ENCODE results near the gene GIMD1.

GIMD1 gene

DNA sequence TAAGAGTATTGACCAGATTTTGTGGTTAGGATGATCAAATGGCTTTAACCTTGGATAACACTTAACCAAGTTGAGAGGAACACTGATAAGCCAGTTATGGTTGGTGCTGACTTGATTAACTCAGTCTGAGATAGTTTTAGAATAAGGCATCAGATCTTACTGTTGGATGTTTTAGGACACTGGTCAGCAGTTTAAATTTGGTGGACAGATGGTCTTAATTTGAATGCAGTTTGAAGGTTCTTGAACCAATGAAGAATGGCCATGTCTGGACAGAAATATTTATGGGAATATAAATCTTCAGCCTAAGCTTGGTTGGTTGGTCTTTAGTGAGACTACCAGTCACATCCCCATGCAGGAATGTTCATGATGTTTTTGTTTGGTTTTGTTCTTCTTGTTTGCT lies 2.6 kb upstream of the GIMD1 start:
- Histone ChIP-seq H3K4me3 (ENCODE audit: low read length in 2 of 2) (no peak overlapping the region), H3K9ac (ENCODE audit: low read length in 2 of 2) (no peak overlapping the region), H3K27ac (ENCODE audit: low read length) (no peak overlapping the region), H3K9me3 (ENCODE audit: control insufficient read depth in 2 of 2, low read length in 2 of 2) (no peaks in the 10 kb centered on the region), H3K4me1 (ENCODE audit: control insufficient read depth, insufficient read depth, low read length) (no peaks in the 10 kb centered on the region), H3K27me3 (ENCODE audit: control insufficient read depth in 1 of 2, insufficient read depth in 2 of 2, low read length in 2 of 2) (peaks cover 0 to 2% of the 10 kb centered on the region in 2 donors), H3K36me3 (ENCODE audit: control insufficient read depth in 2 of 2, insufficient read depth in 2 of 2, low read length in 2 of 2) (no peaks in the 10 kb centered on the region)

DNA sequence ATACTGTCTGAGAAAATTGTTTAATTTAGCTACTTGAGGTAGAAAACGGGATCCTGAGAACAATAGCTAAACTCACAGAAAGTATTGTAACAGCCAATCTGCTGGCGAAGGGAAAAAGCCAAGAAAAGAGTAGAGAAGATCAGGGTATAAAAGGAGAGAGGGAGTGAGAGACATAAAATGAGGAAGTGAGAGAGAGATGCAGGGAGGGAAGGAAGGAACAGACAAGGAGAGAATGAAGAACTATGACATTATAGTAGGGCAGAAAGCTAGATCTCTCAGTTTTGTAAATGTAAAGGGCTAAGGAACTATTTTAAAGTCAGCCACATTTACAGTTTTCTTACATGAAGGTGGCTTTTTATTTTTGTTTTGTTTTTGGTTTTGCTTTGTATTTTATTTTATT lies 1.6 kb upstream of the GIMD1 start:
- H3K27ac ChIP-seq (ENCODE audit: low read length), result no peak overlapping the region
- no peaks in the 10 kb centered on the region for H3K36me3 ChIP-seq (ENCODE audit: control insufficient read depth in 2 of 2, insufficient read depth in 2 of 2, low read length in 2 of 2)
- H3K27me3 ChIP-seq (ENCODE audit: control insufficient read depth in 1 of 2, insufficient read depth in 2 of 2, low read length in 2 of 2), result peaks cover 0 to 2% of the 10 kb centered on the region in 2 donors
- no peak overlapping the region for H3K9ac ChIP-seq (ENCODE audit: low read length in 2 of 2)
- H3K9me3 ChIP-seq (ENCODE audit: control insufficient read depth in 2 of 2, low read length in 2 of 2), result no peaks in the 10 kb centered on the region
- H3K4me3 ChIP-seq (ENCODE audit: low read length in 2 of 2), result no peak overlapping the region
- no peaks in the 10 kb centered on the region for H3K4me1 ChIP-seq (ENCODE audit: control insufficient read depth, insufficient read depth, low read length)

DNA sequence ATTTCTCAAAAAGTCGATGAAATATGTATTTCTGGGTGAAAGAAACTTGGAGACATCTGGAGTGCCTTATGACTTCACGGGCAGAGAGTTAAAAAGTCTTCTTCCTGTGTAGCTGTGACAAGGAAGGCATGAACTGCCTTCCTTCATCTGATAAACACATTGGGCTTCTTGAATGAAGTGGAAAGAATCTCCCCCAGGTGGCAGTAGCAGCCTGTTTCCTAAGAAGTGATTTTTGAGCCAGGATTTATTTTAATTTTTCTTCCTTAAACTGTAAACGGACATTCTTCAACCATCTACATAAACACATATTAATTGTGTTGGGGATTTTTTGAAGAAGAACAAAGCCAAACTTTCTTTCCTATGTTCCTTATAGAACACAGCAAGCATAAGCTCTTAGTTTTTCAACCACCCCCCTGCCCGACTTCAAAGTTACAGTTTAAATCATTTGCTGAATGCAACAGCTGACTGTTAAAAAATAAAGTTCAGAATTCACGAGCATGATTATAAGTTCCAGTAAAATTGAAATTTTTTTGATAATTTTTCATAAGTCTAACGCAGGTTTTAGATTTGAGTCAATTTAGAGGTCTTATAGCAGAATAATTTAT lies 980 bp upstream of the GIMD1 start:
- Histone ChIP-seq H3K36me3 (ENCODE audit: control insufficient read depth in 2 of 2, insufficient read depth in 2 of 2, low read length in 2 of 2) (no peaks in the 10 kb centered on the region), H3K4me3 (ENCODE audit: low read length in 2 of 2) (no peak overlapping the region), H3K9me3 (ENCODE audit: control insufficient read depth in 2 of 2, low read length in 2 of 2) (no peaks in the 10 kb centered on the region), H3K27me3 (ENCODE audit: control insufficient read depth in 1 of 2, insufficient read depth in 2 of 2, low read length in 2 of 2) (peaks cover 0 to 2% of the 10 kb centered on the region in 2 donors), H3K9ac (ENCODE audit: low read length in 2 of 2) (no peak overlapping the region), H3K27ac (ENCODE audit: low read length) (no peak overlapping the region), H3K4me1 (ENCODE audit: control insufficient read depth, insufficient read depth, low read length) (no peaks in the 10 kb centered on the region)

DNA sequence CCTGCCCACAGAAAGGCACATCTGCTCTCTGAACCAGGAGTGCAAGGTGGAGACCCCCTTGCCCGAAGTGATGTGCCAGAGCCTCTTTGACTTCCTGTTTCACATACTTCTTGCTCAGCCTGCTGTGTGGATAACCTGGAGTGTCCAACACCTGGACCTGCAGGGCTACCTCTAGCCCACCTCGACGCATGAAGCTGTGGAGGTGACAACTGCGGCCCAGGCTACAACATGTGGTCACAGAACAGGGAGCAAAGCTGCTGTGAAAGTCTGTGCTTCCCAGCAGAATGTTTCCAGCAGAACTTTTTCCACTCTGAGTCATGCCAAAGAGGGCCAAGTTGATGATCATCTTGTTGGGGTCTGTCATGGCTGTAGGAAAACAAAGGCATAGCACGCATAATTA lies 1.5 kb downstream of the GIMD1 start:
- Histone ChIP-seq H3K27ac (ENCODE audit: low read length) (no peak overlapping the region), H3K9ac (ENCODE audit: low read length in 2 of 2) (no peak overlapping the region), H3K36me3 (ENCODE audit: control insufficient read depth in 2 of 2, insufficient read depth in 2 of 2, low read length in 2 of 2) (no peaks in the 10 kb centered on the region), H3K9me3 (ENCODE audit: control insufficient read depth in 2 of 2, low read length in 2 of 2) (no peaks in the 10 kb centered on the region), H3K4me1 (ENCODE audit: control insufficient read depth, insufficient read depth, low read length) (no peaks in the 10 kb centered on the region), H3K4me3 (ENCODE audit: low read length in 2 of 2) (no peak overlapping the region), H3K27me3 (ENCODE audit: control insufficient read depth in 1 of 2, insufficient read depth in 2 of 2, low read length in 2 of 2) (no peaks in the 10 kb centered on the region)

DNA sequence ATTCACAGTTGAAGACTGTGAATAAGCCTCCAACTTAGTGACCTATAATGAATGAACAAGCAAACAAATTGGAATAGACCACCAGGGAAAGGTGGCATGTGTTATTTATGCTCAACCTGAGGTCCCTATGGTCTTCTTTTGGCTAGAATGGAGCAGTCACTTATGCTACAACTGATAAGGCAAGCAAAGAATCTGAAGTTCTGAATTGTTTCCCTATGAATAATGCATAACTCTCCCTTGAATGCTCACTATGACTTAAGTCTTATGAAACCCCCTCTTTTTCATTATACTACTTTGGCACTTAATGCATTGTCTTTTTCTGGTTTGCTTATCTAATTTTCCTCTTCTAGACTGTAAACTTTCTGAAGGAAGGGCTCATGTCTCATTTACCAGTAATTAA lies 2.6 kb downstream of the GIMD1 start:
- Histone ChIP-seq H3K27ac (ENCODE audit: low read length) (no peak overlapping the region), H3K9ac (ENCODE audit: low read length in 2 of 2) (no peak overlapping the region)

DNA sequence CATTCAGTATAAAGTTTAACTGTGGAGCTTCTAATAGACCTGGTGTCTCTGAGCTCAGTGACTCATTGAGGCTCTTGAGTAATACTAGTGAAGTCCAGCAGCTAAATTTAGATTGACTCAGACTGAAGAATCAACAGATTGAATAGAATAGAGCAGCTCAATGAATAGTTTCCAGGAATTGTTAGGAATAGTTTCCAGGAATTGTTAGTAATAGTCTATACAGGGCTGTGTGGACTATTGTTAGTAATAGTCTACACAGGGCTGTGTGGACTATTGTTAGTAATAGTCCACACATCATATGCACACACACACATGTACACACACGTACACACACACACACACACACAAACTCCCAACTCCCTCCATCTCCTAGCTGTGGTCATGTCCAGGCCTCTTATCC lies 3.0 kb downstream of the GIMD1 start:
- Histone ChIP-seq H3K9me3 (ENCODE audit: control insufficient read depth in 2 of 2, low read length in 2 of 2) (no peaks in the 10 kb centered on the region), H3K27me3 (ENCODE audit: control insufficient read depth in 1 of 2, insufficient read depth in 2 of 2, low read length in 2 of 2) (no peaks in the 10 kb centered on the region), H3K4me1 (ENCODE audit: control insufficient read depth, insufficient read depth, low read length) (no peaks in the 10 kb centered on the region), H3K9ac (ENCODE audit: low read length in 2 of 2) (no peak overlapping the region), H3K27ac (ENCODE audit: low read length) (no peak overlapping the region), H3K4me3 (ENCODE audit: low read length in 2 of 2) (no peak overlapping the region), H3K36me3 (ENCODE audit: control insufficient read depth in 2 of 2, insufficient read depth in 2 of 2, low read length in 2 of 2) (no peaks in the 10 kb centered on the region)

More for the DNA sequence above, 2.6 kb downstream of the GIMD1 start:
- Histone ChIP-seq H3K27me3 (ENCODE audit: control insufficient read depth in 1 of 2, insufficient read depth in 2 of 2, low read length in 2 of 2) (no peaks in the 10 kb centered on the region), H3K4me1 (ENCODE audit: control insufficient read depth, insufficient read depth, low read length) (no peaks in the 10 kb centered on the region), H3K4me3 (ENCODE audit: low read length in 2 of 2) (no peak overlapping the region), H3K9me3 (ENCODE audit: control insufficient read depth in 2 of 2, low read length in 2 of 2) (no peaks in the 10 kb centered on the region), H3K36me3 (ENCODE audit: control insufficient read depth in 2 of 2, insufficient read depth in 2 of 2, low read length in 2 of 2) (no peaks in the 10 kb centered on the region)

DNA sequence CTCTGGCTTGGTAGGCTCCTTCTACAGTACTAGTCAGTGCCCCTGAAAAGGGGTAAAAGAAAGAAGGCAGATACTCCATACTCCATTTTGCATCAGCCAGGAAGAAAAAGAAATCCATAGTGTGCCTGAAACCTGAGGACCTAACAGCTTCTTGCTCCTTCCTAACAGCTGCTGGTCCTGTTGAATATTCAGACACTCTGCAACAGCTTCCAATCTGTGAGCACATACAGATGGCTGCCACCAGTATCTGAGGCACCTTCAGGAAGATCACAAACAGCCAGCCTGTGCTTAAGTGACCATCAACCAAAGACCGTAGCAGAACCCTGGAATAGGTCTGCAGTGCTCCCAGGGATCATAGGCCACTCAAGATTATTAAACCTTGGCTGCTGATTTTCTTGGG lies 4.3 kb downstream of the GIMD1 start:
- no peak overlapping the region for H3K9ac ChIP-seq (ENCODE audit: low read length in 2 of 2)
- H3K27ac ChIP-seq (ENCODE audit: low read length), result no peak overlapping the region
- H3K9me3 ChIP-seq (ENCODE audit: control insufficient read depth in 2 of 2, low read length in 2 of 2), result no peaks in the 10 kb centered on the region
- no peaks in the 10 kb centered on the region for H3K4me1 ChIP-seq (ENCODE audit: control insufficient read depth, insufficient read depth, low read length)
- no peaks in the 10 kb centered on the region for H3K36me3 ChIP-seq (ENCODE audit: control insufficient read depth in 2 of 2, insufficient read depth in 2 of 2, low read length in 2 of 2)
- no peak overlapping the region for H3K4me3 ChIP-seq (ENCODE audit: low read length in 2 of 2)
- H3K27me3 ChIP-seq (ENCODE audit: control insufficient read depth in 1 of 2, insufficient read depth in 2 of 2, low read length in 2 of 2), result no peaks in the 10 kb centered on the region

DNA sequence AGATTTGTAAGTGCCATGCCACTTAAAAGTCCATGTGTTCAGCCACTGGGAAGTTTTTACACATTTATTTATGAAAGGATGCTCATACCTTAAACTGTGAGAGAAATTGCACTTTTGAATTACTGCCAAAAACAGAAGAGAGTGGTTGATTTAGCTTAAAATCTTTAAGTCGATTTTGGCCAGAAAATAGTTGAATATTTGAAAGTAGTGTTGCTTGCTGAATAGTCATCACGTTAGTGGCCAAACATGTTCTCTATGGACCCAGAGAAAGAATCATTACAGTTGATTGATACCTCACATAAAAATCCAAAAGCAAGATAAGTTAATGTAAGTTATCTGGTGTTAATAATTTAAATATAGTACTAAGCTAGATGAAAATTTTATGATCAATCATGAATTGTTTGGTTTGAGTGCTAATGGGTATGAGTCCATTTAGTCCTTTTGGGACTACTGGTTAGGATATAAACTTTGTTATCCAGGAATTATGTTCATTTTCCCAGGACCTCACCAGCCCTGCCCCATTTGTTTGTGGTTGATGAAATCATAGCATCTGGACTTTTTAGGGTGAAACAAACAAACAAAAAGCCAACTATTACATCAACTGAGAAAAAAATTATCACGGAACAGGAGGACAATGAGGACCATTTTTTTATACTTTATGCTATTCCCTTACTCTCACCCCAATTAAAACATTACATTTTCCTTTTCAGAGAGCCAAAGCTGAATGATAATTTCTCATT lies 6.3 kb downstream of the GIMD1 start:
- no peak overlapping the region for H3K9ac ChIP-seq (ENCODE audit: low read length in 2 of 2)
- no peak overlapping the region for H3K27ac ChIP-seq (ENCODE audit: low read length)
- H3K9me3 ChIP-seq (ENCODE audit: control insufficient read depth in 2 of 2, low read length in 2 of 2), result no peaks in the 10 kb centered on the region
- no peaks in the 10 kb centered on the region for H3K4me1 ChIP-seq (ENCODE audit: control insufficient read depth, insufficient read depth, low read length)
- H3K36me3 ChIP-seq (ENCODE audit: control insufficient read depth in 2 of 2, insufficient read depth in 2 of 2, low read length in 2 of 2), result no peaks in the 10 kb centered on the region
- H3K4me3 ChIP-seq (ENCODE audit: low read length in 2 of 2), result no peak overlapping the region
- H3K27me3 ChIP-seq (ENCODE audit: control insufficient read depth in 1 of 2, insufficient read depth in 2 of 2, low read length in 2 of 2), result no peaks in the 10 kb centered on the region

DNA sequence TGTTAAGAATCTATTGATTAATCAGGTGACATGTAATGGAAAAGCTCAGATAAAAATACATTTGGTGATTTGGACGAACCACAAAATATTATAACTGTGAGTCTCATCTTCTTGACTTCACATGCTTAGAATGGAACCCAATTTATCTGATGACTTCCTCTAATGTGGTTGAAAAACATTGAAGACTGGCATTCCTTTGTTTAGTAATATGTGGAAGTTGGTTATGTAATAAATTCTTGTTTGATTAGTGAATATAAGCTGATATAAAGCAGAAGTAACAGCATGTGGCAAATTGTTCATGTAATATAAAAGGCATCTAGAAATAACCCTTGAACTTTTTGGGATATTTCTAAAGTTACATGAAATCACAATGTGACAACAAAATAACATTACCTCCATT lies 9.7 kb downstream of the GIMD1 start:
- H3K4me1 ChIP-seq (ENCODE audit: control insufficient read depth, insufficient read depth, low read length), result no peaks in the 10 kb centered on the region
- no peak overlapping the region for H3K27ac ChIP-seq (ENCODE audit: low read length)

DNA sequence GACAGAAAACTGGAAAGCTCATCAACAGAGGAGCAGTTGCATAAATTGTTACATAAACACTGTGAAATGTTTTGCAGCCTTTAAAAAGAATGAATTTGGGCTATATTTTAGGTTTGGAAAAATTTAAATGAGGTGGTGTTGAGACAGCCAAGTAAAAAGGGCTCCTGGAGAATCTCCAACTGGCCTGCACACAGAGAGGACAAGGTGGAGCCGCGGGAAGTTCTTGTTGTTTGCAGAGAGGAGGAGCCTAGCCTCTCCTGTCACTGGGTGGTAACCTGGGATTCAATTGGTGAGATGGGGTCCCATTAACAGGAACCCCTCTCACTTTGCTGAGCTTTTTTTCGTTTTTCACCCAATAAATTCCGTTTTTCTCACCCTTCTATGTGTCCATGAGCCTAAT lies 13.4 kb downstream of the GIMD1 start:
- Histone ChIP-seq H3K4me1 (ENCODE audit: control insufficient read depth, insufficient read depth, low read length) (no peaks in the 10 kb centered on the region), H3K27me3 (ENCODE audit: control insufficient read depth in 1 of 2, insufficient read depth in 2 of 2, low read length in 2 of 2) (no peaks in the 10 kb centered on the region), H3K27ac (ENCODE audit: low read length) (no peak overlapping the region), H3K4me3 (ENCODE audit: low read length in 2 of 2) (peak overlapping the region in 1 of 2 donors; percentile 23), H3K9ac (ENCODE audit: low read length in 2 of 2) (no peak overlapping the region), H3K36me3 (ENCODE audit: control insufficient read depth in 2 of 2, insufficient read depth in 2 of 2, low read length in 2 of 2) (no peaks in the 10 kb centered on the region), H3K9me3 (ENCODE audit: control insufficient read depth in 2 of 2, low read length in 2 of 2) (no peaks in the 10 kb centered on the region)

More for the DNA sequence above, 9.7 kb downstream of the GIMD1 start:
- Histone ChIP-seq H3K36me3 (ENCODE audit: control insufficient read depth in 2 of 2, insufficient read depth in 2 of 2, low read length in 2 of 2) (no peaks in the 10 kb centered on the region), H3K4me3 (ENCODE audit: low read length in 2 of 2) (no peak overlapping the region), H3K27me3 (ENCODE audit: control insufficient read depth in 1 of 2, insufficient read depth in 2 of 2, low read length in 2 of 2) (no peaks in the 10 kb centered on the region), H3K9me3 (ENCODE audit: control insufficient read depth in 2 of 2, low read length in 2 of 2) (no peaks in the 10 kb centered on the region), H3K9ac (ENCODE audit: low read length in 2 of 2) (no peak overlapping the region)

DNA sequence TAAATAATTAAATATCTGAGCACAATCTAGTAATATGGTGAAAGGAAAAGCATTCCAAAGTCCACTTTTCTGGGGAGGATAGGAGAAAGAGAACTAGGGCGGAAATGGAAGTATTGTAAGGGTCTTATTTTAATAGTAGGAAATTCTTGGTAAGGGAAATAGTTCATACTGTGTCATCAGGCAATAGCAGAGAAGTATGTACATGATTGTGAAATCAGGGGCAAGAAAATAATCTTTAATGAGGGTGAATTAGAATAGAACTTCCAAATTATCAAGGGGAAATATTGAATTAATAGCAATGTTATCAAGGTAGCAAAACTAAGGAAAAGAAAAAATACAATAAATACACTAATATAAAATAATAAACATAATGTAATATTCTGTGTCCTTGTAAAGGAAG lies 14.8 kb downstream of the GIMD1 start:
- Histone ChIP-seq H3K4me3 (ENCODE audit: low read length in 2 of 2) (no peak overlapping the region), H3K27ac (ENCODE audit: low read length) (no peak overlapping the region), H3K36me3 (ENCODE audit: control insufficient read depth in 2 of 2, insufficient read depth in 2 of 2, low read length in 2 of 2) (peaks cover 0 to under 1% of the 10 kb centered on the region in 2 donors), H3K9ac (ENCODE audit: low read length in 2 of 2) (no peak overlapping the region), H3K9me3 (ENCODE audit: control insufficient read depth in 2 of 2, low read length in 2 of 2) (no peaks in the 10 kb centered on the region), H3K27me3 (ENCODE audit: control insufficient read depth in 1 of 2, insufficient read depth in 2 of 2, low read length in 2 of 2) (no peaks in the 10 kb centered on the region), H3K4me1 (ENCODE audit: control insufficient read depth, insufficient read depth, low read length) (no peaks in the 10 kb centered on the region)
